SK-N-SH (cell line): ENCODE measurements around the gene BUD23.

Experiments
- CHD2 ChIP-seq: fragments of 150-350 bp; IDR thresholded peaks from 2 replicates; pipeline ENCODE4 v1.6.1; 2018; ENCODE audit warnings: low read length; ENCODE audit not compliant: partially characterized antibody
- EP300 ChIP-seq, 2 experiments: IDR thresholded peaks; 2 replicates each; pipeline versions ENCODE4 v1.4.0 to v1.6.1; 2012; ENCODE audit warnings: borderline replicate concordance in 1 of 2, low read depth in 1 of 2, low read length in 1 of 2
- GABPA ChIP-seq: IDR thresholded peaks from 2 replicates; pipeline ENCODE4 v1.4.0; 2012; ENCODE audit warnings: low read depth, mild to moderate bottlenecking
- POLR2AphosphoS5 ChIP-seq: IDR thresholded peaks from 2 replicates; pipeline ENCODE4 v1.6.1; 2012; ENCODE audit warnings: low read depth, low read length
- RAD21 ChIP-seq: IDR thresholded peaks from 2 replicates; pipeline ENCODE4 v1.6.1; 2012; ENCODE audit warnings: mild to moderate bottlenecking, low read length
- RCOR1 ChIP-seq: fragments of 150-350 bp; IDR thresholded peaks from 2 replicates; pipeline ENCODE4 v1.6.1; 2017; ENCODE audit warnings: antibody characterized with exemption, low read length
- REST ChIP-seq: IDR thresholded peaks from 2 replicates; pipeline ENCODE4 v1.6.1; 2012; ENCODE audit warnings: mild to moderate bottlenecking, low read depth, low read length, moderate library complexity
- SIN3A ChIP-seq: IDR thresholded peaks from 2 replicates; pipeline ENCODE4 v1.6.1; 2012; ENCODE audit warnings: low read depth, mild to moderate bottlenecking, low read length, moderate library complexity, borderline replicate concordance
- TEAD4 ChIP-seq: IDR thresholded peaks from 2 replicates; pipeline ENCODE4 v1.4.0; 2012; ENCODE audit warnings: mild to moderate bottlenecking, borderline replicate concordance; ENCODE audit not compliant: insufficient read depth
- USF2 ChIP-seq: fragments of 150-350 bp; IDR thresholded peaks from 2 replicates; pipeline ENCODE4 v1.6.1; 2017; ENCODE audit warnings: antibody characterized with exemption, low read length, low read depth, borderline replicate concordance
- TF ChIP-seq, protein P1 (sequence below): fragments of 200-600 bp; sonication (generic); IDR thresholded peaks from 2 replicates; pipeline ENCODE4 v1.6.1; 2017; ENCODE audit warnings: antibody characterized with exemption, mild to moderate bottlenecking, moderate library complexity

DNA sequence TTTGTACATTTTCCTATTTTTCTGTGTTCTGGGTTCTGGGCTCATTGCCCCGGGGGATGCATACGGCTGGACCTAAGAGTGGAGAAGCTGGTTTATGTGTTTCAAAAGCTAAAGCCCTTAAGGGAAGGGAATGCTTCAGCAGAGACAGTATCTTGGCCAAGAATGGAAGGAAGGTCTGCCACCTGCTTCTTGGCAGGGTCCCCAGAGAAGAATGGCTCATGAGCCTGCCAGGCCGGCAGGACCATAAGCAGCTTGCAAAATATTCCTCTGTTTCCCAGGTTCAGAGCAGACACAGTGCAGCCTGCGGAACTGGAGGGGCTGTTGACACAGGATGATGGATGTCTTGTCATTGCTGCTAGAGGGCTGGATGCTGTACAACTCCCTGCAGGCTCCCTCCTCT lies 63.0 kb downstream of the BUD23 start:
- TF ChIP-seq, protein P1, sequence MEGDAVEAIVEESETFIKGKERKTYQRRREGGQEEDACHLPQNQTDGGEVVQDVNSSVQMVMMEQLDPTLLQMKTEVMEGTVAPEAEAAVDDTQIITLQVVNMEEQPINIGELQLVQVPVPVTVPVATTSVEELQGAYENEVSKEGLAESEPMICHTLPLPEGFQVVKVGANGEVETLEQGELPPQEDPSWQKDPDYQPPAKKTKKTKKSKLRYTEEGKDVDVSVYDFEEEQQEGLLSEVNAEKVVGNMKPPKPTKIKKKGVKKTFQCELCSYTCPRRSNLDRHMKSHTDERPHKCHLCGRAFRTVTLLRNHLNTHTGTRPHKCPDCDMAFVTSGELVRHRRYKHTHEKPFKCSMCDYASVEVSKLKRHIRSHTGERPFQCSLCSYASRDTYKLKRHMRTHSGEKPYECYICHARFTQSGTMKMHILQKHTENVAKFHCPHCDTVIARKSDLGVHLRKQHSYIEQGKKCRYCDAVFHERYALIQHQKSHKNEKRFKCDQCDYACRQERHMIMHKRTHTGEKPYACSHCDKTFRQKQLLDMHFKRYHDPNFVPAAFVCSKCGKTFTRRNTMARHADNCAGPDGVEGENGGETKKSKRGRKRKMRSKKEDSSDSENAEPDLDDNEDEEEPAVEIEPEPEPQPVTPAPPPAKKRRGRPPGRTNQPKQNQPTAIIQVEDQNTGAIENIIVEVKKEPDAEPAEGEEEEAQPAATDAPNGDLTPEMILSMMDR, result no peak
- no peak for TF ChIP-seq RCOR1
- TF ChIP-seq GABPA, result no peak
- no peak for TF ChIP-seq RAD21
- TF ChIP-seq EP300 (IDR thresholded peaks at IDR 0.05; ENCODE audit: borderline replicate concordance in 1 of 2, low read depth in 1 of 2, low read length in 1 of 2), result no peak
- TF ChIP-seq USF2, result no peak
- TF ChIP-seq POLR2AphosphoS5, result no peak
- no peak for TF ChIP-seq REST
- TF ChIP-seq SIN3A, result no peak
- no peak for TF ChIP-seq CHD2
- TF ChIP-seq TEAD4, result no peak
